HepG2 (cell line): ENCODE measurements around the gene TMUB1. TPM values are rescaled to one million over a fixed set of nuclear protein-coding genes. Genes with fewer than 3 reads are reported as not detected.
A peak's percentile ranks its signal among the peaks of the same experiment; 100 is the strongest.

Experiments
- CBX2 ChIP-seq, 2 experiments: fragments of 200-600 bp in 1 of 2; sonication (generic); formaldehyde crosslinking in 1 of 2; IDR thresholded peaks; 2 replicates each; pipeline versions ENCODE4 v1.7.0 to v1.8.1; 2018 to 2022; ENCODE audit warnings: low read depth in 2 of 2, low read length in 1 of 2, mild to moderate bottlenecking in 1 of 2, missing genetic modification reagents in 1 of 2
- RBM22 ChIP-seq: fragments of 200-400 bp; formaldehyde crosslinking; optimal IDR thresholded peaks from 2 replicates; pipeline ENCODE3; 2017; ENCODE audit warnings: mild to moderate bottlenecking, low read length, moderate library complexity
- THRA ChIP-seq: sonication (generic); formaldehyde crosslinking; IDR thresholded peaks from 2 replicates; pipeline ENCODE4 v1.4.0; 2020; ENCODE audit warnings: missing genetic modification reagents, borderline replicate concordance
- ZNF687 ChIP-seq: sonication (generic); formaldehyde crosslinking; IDR thresholded peaks from 2 replicates; pipeline ENCODE4 v1.5.1; 2020; ENCODE audit warnings: mild to moderate bottlenecking, missing genetic modification reagents, moderate library complexity
- polyA plus RNA-seq, 8 experiments: library from polyadenylated mRNA; depleted of rRNA in 3 of 8; stranded (reverse) in 7 of 8; unstranded in 1 of 8; fragments of >200 nt; fragmentation: Illumina TruSeq in 4 of 8; extraction: Trizol in 4 of 8; gene quantifications; 2 replicates each; pipeline versions ENCODE4 v1.2.1 to v1.2.3, GENCODE V29; 2011 to 2016; ENCODE audit warnings: low read depth in 4 of 8, missing spikeins in 1 of 8, mixed read lengths in 1 of 8; ENCODE audit not compliant: insufficient read depth in 1 of 8
- total RNA-seq, 5 experiments: library from RNA; depleted of rRNA; stranded (reverse); fragments of >200 nt; fragmentation: Illumina TruSeq; extraction: Trizol; gene quantifications; 2 replicates each; pipeline ENCODE4 v1.2.3, GENCODE V29; 2016; ENCODE audit warnings: low read depth in 1 of 5

The TMUB1 gene
- total and polyA plus RNA-seq, 2 of the 13 experiments (the other 11 are each of a cell fraction or from before 2014, with no cell fraction given) = 44.8 to 51.6 TPM

GRCh38 chr7:151123822-151124464 lies 40.6 kb upstream of the TMUB1 start (continued):
- peak; percentile 34; the same call in 1 of the 2 replicates for TF ChIP-seq ZNF687 (CRISPR knock-in tag)
- TF ChIP-seq CBX2 (IDR thresholded peaks at IDR 0.05; ENCODE audit: low read depth, low read length) = no peak
- no peak for TF ChIP-seq CBX2 (CRISPR knock-in tag; IDR thresholded peaks at IDR 0.05; ENCODE audit: low read depth)
- no peak for TF ChIP-seq THRA (CRISPR knock-in tag)
- TF ChIP-seq RBM22 = peak; percentile 91
